GM23338 (cell line): ENCODE data around the gene DSCAML1. TPM values are rescaled to one million over a fixed set of nuclear protein-coding genes. Genes with fewer than 3 reads are reported as not detected.

Experiments
- ATAC-seq: fragments of 200-7000 bp; cut with Tn5 transposase; 3 replicates; pipeline ENCODE4 v1.9.1; 2020
- DNase-seq: peaks from one replicate; pipeline ENCODE4 v3.0.0-alpha.2; 2015; ENCODE audit warnings: low spot score
- H2AFZ ChIP-seq: fragments of 200-600 bp; sonication (generic); 2 replicates; pipeline ENCODE4 v1.8.0; 2016; ENCODE audit warnings: antibody characterized with exemption, mild to moderate bottlenecking, moderate library complexity
- H3F3A ChIP-seq: fragments of 200-600 bp; sonication (generic); replicated peaks from 2 replicates; pipeline ENCODE4 v1.8.0; 2017; ENCODE audit warnings: antibody characterized with exemption, mixed run types, low read depth
- H3K27ac ChIP-seq: fragments of 200-600 bp; sonication (generic); 2 replicates; pipeline ENCODE4 v1.6.1; 2016; ENCODE audit warnings: low read depth
- H3K27me3 ChIP-seq: fragments of 200-600 bp; sonication (generic); 2 replicates; pipeline ENCODE4 v1.8.0; 2016; ENCODE audit warnings: mild to moderate bottlenecking, mixed run types, moderate library complexity; ENCODE audit not compliant: insufficient read depth
- H3K36me3 ChIP-seq: fragments of 200-600 bp; sonication (generic); 2 replicates; pipeline ENCODE4 v1.8.0; 2016; ENCODE audit warnings: mild to moderate bottlenecking; ENCODE audit not compliant: insufficient read depth
- H3K4me1 ChIP-seq: fragments of 200-600 bp; sonication (generic); 2 replicates; pipeline ENCODE4 v1.8.0; 2016; ENCODE audit warnings: mild to moderate bottlenecking, moderate library complexity; ENCODE audit not compliant: insufficient read depth
- H3K4me2 ChIP-seq: fragments of 200-600 bp; sonication (generic); 2 replicates; pipeline ENCODE4 v1.7.1; 2017; ENCODE audit warnings: mixed run types
- H3K4me3 ChIP-seq: fragments of 200-600 bp; sonication (generic); 2 replicates; pipeline ENCODE4 v1.6.1; 2016; ENCODE audit warnings: mixed run types
- H3K79me2 ChIP-seq: fragments of 200-600 bp; sonication (generic); replicated peaks from 2 replicates; pipeline ENCODE4 v1.8.0; 2017; ENCODE audit warnings: mild to moderate bottlenecking; ENCODE audit not compliant: insufficient read depth
- H3K9me2 ChIP-seq: fragments of 200-600 bp; sonication (generic); 2 replicates; pipeline ENCODE4 v1.8.0; 2017; ENCODE audit not compliant: insufficient read depth
- H4K20me1 ChIP-seq: fragments of 200-600 bp; sonication (generic); replicated peaks from 2 replicates; pipeline ENCODE4 v1.8.0; 2017; ENCODE audit warnings: mild to moderate bottlenecking; ENCODE audit not compliant: insufficient read depth
- H3K27ac Mint-ChIP-seq: 2 replicates; pipeline ENCODE4 v1.8.0; 2020; ENCODE audit warnings: inconsistent platforms, mild to moderate bottlenecking, moderate library complexity, mixed read lengths
- H3K27me3 Mint-ChIP-seq: 3 replicates; pipeline ENCODE4 v1.8.0; 2022; ENCODE audit warnings: low read depth, mild to moderate bottlenecking, moderate library complexity, mixed read lengths, inconsistent platforms; ENCODE audit not compliant: insufficient read depth, poor library complexity
- H3K36me3 Mint-ChIP-seq: 3 replicates; pipeline ENCODE4 v1.8.0; 2021; ENCODE audit warnings: low read depth, mild to moderate bottlenecking, inconsistent platforms, moderate library complexity, mixed read lengths
- H3K4me1 Mint-ChIP-seq: 3 replicates; pipeline ENCODE4 v1.8.0; 2020; ENCODE audit warnings: mild to moderate bottlenecking, inconsistent platforms, mixed read lengths
- H3K4me3 Mint-ChIP-seq: 3 replicates; pipeline ENCODE4 v1.8.0; 2021; ENCODE audit warnings: moderate library complexity, mild to moderate bottlenecking, inconsistent platforms, mixed read lengths
- H3K9me3 Mint-ChIP-seq: 3 replicates; pipeline ENCODE4 v1.8.0; 2020; ENCODE audit warnings: moderate library complexity, mild to moderate bottlenecking, inconsistent platforms, mixed read lengths
- EZH2 ChIP-seq: fragments of 200-600 bp; sonication (generic); IDR thresholded peaks from one replicate; pipeline ENCODE4 v1.8.0; 2017; ENCODE audit warnings: antibody characterized with exemption, mild to moderate bottlenecking, low read depth; ENCODE audit not compliant: unreplicated experiment
- EZH2phosphoT487 ChIP-seq: fragments of 200-600 bp; sonication (generic); IDR thresholded peaks from one replicate; pipeline ENCODE4 v1.8.1; 2018; ENCODE audit warnings: antibody characterized with exemption; ENCODE audit not compliant: unreplicated experiment
- JUNB ChIP-seq: IDR thresholded peaks from one replicate; pipeline ENCODE4 v1.6.1; 2016; ENCODE audit warnings: antibody characterized with exemption; ENCODE audit not compliant: unreplicated experiment
- NANOG ChIP-seq: IDR thresholded peaks from 2 replicates; pipeline ENCODE4 v1.6.1; 2016; ENCODE audit warnings: antibody characterized with exemption, borderline replicate concordance
- POLR2AphosphoS5 ChIP-seq: IDR thresholded peaks from 2 replicates; pipeline ENCODE4 v1.6.1; 2016; ENCODE audit warnings: antibody characterized with exemption, low read depth
- STAT1 ChIP-seq: IDR thresholded peaks from one replicate; pipeline ENCODE4 v1.6.1; 2016; ENCODE audit warnings: antibody characterized with exemption; ENCODE audit not compliant: unreplicated experiment
- ZNF114 ChIP-seq: fragments of 250-450 bp; sonication (Bioruptor Pico); IDR thresholded peaks from 2 replicates; pipeline ENCODE4 v1.5.0; 2020; ENCODE audit warnings: mild to moderate bottlenecking, moderate library complexity
- ZNF331 ChIP-seq: fragments of 250-450 bp; sonication (Bioruptor Pico); IDR thresholded peaks from 2 replicates; pipeline ENCODE4 v1.5.0; 2020; ENCODE audit warnings: low read depth, mild to moderate bottlenecking, moderate library complexity
- polyA plus RNA-seq: library from polyadenylated mRNA; unstranded; fragments of >200 nt; fragmentation: Nextera tagmentation; extraction: Ambion mirVana; gene quantifications from 2 replicates; pipeline ENCODE4 v1.2.1, GENCODE V29; 2016
- total RNA-seq: library from RNA; depleted of rRNA; stranded (reverse); fragments of >200 nt; shearing (Covaris generic); gene quantifications from 2 replicates; pipeline ENCODE4 v1.2.3, GENCODE V29; 2014
- TF ChIP-seq, protein P1 (sequence below), 2 experiments: fragments of 200-600 bp in 1 of 2; sonication (generic) in 1 of 2; conservative IDR thresholded peaks; 2 replicates each; pipeline versions ENCODE4 v1.5.1 to v1.6.1; 2016 to 2017; ENCODE audit warnings: antibody characterized with exemption in 2 of 2, low read depth in 2 of 2, mild to moderate bottlenecking in 2 of 2, moderate library complexity in 1 of 2
- TF ChIP-seq, protein P2 (sequence below): fragments of 250-450 bp; sonication (Bioruptor Pico); IDR thresholded peaks from 2 replicates; pipeline ENCODE4 v1.5.0; 2020; ENCODE audit warnings: mild to moderate bottlenecking, moderate library complexity
- TF ChIP-seq, protein P3 (sequence below): IDR thresholded peaks from one replicate; pipeline ENCODE4 v1.6.1; 2018; ENCODE audit warnings: antibody characterized with exemption; ENCODE audit not compliant: unreplicated experiment
- TF ChIP-seq, protein P4 (sequence below): IDR thresholded peaks from 2 replicates; pipeline ENCODE4 v1.6.1; 2016; ENCODE audit warnings: antibody characterized with exemption

DSCAML1 gene
- total and polyA plus RNA-seq, 2 experiments from 2014 or later = 0.17 TPM; not detected in 1

DNA sequence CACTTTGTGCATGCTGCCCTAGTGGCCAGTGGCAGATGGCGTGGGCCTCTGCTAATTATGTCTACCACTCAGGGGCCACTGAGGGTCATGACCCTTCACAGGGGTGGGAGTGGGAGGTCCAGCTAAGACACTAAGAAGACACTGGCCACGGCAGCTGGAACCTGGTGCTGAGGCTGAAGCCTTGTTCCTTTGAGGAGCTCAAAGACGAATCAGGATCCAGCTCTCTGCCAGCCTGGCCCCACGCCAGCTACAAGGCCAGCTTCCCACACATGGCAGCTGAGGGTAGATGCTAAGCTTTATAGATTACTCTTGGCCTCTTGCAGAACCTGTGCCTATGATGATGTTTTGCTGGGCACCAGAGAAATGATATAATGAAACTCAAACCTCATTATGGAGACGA, 226.3 kb downstream of the DSCAML1 start:
- H3K9me3 Mint-ChIP-seq = no peaks in the 10 kb centered on the region
- Histone ChIP-seq H3K9me2 (no peaks in the 10 kb centered on the region), H3K27me3 (no peaks in the 10 kb centered on the region), H2AFZ (no peak overlapping the region), H4K20me1 (no peaks in the 10 kb centered on the region), H3K4me3 (no peak overlapping the region), H3K79me2 (no peaks in the 10 kb centered on the region), H3K27ac (no peak overlapping the region), H3F3A (no peaks in the 10 kb centered on the region), H3K4me1 (no peaks in the 10 kb centered on the region), H3K36me3 (no peaks in the 10 kb centered on the region), H3K4me2 (no peak overlapping the region)
- no peaks in the 10 kb centered on the region for H3K36me3 Mint-ChIP-seq
- H3K4me1 Mint-ChIP-seq = no peaks in the 10 kb centered on the region
- TF ChIP-seq EZH2 (no peak), JUNB (no peak), ZNF331 (CRISPR knock-in tag) (no peak), NANOG (no peak), ZNF114 (no peak), STAT1 (no peak), POLR2AphosphoS5 (no peak), EZH2phosphoT487 (no peak)
- TF ChIP-seq, protein P1, sequence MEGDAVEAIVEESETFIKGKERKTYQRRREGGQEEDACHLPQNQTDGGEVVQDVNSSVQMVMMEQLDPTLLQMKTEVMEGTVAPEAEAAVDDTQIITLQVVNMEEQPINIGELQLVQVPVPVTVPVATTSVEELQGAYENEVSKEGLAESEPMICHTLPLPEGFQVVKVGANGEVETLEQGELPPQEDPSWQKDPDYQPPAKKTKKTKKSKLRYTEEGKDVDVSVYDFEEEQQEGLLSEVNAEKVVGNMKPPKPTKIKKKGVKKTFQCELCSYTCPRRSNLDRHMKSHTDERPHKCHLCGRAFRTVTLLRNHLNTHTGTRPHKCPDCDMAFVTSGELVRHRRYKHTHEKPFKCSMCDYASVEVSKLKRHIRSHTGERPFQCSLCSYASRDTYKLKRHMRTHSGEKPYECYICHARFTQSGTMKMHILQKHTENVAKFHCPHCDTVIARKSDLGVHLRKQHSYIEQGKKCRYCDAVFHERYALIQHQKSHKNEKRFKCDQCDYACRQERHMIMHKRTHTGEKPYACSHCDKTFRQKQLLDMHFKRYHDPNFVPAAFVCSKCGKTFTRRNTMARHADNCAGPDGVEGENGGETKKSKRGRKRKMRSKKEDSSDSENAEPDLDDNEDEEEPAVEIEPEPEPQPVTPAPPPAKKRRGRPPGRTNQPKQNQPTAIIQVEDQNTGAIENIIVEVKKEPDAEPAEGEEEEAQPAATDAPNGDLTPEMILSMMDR (conservative IDR thresholded peaks at IDR 0.05; ENCODE audit: low read depth in 2 of 2) = no peak
- TF ChIP-seq, protein P2, sequence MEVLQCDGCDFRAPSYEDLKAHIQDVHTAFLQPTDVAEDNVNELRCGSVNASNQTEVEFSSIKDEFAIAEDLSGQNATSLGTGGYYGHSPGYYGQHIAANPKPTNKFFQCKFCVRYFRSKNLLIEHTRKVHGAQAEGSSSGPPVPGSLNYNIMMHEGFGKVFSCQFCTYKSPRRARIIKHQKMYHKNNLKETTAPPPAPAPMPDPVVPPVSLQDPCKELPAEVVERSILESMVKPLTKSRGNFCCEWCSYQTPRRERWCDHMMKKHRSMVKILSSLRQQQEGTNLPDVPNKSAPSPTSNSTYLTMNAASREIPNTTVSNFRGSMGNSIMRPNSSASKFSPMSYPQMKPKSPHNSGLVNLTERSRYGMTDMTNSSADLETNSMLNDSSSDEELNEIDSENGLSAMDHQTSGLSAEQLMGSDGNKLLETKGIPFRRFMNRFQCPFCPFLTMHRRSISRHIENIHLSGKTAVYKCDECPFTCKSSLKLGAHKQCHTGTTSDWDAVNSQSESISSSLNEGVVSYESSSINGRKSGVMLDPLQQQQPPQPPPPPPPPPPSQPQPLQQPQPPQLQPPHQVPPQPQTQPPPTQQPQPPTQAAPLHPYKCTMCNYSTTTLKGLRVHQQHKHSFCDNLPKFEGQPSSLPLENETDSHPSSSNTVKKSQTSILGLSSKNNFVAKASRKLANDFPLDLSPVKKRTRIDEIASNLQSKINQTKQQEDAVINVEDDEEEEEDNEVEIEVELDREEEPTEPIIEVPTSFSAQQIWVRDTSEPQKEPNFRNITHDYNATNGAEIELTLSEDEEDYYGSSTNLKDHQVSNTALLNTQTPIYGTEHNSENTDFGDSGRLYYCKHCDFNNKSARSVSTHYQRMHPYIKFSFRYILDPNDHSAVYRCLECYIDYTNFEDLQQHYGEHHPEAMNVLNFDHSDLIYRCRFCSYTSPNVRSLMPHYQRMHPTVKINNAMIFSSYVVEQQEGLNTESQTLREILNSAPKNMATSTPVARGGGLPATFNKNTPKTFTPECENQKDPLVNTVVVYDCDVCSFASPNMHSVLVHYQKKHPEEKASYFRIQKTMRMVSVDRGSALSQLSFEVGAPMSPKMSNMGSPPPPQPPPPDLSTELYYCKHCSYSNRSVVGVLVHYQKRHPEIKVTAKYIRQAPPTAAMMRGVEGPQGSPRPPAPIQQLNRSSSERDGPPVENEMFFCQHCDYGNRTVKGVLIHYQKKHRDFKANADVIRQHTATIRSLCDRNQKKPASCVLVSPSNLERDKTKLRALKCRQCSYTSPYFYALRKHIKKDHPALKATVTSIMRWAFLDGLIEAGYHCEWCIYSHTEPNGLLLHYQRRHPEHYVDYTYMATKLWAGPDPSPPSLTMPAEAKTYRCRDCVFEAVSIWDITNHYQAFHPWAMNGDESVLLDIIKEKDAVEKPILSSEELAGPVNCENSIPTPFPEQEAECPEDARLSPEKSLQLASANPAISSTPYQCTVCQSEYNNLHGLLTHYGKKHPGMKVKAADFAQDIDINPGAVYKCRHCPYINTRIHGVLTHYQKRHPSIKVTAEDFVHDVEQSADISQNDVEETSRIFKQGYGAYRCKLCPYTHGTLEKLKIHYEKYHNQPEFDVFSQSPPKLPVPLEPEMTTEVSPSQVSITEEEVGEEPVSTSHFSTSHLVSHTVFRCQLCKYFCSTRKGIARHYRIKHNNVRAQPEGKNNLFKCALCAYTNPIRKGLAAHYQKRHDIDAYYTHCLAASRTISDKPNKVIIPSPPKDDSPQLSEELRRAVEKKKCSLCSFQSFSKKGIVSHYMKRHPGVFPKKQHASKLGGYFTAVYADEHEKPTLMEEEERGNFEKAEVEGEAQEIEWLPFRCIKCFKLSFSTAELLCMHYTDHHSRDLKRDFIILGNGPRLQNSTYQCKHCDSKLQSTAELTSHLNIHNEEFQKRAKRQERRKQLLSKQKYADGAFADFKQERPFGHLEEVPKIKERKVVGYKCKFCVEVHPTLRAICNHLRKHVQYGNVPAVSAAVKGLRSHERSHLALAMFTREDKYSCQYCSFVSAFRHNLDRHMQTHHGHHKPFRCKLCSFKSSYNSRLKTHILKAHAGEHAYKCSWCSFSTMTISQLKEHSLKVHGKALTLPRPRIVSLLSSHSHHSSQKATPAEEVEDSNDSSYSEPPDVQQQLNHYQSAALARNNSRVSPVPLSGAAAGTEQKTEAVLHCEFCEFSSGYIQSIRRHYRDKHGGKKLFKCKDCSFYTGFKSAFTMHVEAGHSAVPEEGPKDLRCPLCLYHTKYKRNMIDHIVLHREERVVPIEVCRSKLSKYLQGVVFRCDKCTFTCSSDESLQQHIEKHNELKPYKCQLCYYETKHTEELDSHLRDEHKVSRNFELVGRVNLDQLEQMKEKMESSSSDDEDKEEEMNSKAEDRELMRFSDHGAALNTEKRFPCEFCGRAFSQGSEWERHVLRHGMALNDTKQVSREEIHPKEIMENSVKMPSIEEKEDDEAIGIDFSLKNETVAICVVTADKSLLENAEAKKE (CRISPR knock-in tag) = no peak
- TF ChIP-seq, protein P3, sequence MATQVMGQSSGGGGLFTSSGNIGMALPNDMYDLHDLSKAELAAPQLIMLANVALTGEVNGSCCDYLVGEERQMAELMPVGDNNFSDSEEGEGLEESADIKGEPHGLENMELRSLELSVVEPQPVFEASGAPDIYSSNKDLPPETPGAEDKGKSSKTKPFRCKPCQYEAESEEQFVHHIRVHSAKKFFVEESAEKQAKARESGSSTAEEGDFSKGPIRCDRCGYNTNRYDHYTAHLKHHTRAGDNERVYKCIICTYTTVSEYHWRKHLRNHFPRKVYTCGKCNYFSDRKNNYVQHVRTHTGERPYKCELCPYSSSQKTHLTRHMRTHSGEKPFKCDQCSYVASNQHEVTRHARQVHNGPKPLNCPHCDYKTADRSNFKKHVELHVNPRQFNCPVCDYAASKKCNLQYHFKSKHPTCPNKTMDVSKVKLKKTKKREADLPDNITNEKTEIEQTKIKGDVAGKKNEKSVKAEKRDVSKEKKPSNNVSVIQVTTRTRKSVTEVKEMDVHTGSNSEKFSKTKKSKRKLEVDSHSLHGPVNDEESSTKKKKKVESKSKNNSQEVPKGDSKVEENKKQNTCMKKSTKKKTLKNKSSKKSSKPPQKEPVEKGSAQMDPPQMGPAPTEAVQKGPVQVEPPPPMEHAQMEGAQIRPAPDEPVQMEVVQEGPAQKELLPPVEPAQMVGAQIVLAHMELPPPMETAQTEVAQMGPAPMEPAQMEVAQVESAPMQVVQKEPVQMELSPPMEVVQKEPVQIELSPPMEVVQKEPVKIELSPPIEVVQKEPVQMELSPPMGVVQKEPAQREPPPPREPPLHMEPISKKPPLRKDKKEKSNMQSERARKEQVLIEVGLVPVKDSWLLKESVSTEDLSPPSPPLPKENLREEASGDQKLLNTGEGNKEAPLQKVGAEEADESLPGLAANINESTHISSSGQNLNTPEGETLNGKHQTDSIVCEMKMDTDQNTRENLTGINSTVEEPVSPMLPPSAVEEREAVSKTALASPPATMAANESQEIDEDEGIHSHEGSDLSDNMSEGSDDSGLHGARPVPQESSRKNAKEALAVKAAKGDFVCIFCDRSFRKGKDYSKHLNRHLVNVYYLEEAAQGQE = no peak
- TF ChIP-seq, protein P4, sequence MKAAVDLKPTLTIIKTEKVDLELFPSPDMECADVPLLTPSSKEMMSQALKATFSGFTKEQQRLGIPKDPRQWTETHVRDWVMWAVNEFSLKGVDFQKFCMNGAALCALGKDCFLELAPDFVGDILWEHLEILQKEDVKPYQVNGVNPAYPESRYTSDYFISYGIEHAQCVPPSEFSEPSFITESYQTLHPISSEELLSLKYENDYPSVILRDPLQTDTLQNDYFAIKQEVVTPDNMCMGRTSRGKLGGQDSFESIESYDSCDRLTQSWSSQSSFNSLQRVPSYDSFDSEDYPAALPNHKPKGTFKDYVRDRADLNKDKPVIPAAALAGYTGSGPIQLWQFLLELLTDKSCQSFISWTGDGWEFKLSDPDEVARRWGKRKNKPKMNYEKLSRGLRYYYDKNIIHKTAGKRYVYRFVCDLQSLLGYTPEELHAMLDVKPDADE = no peak
- peaks cover 11% of the 10 kb centered on the region for H3K27me3 Mint-ChIP-seq
- H3K27ac Mint-ChIP-seq = no peak overlapping the region
- ATAC-seq = no peak
- no peak overlapping the region for H3K4me3 Mint-ChIP-seq
- no peak for DNase-seq
